ENCODE results near the gene MUS81. TPM values are rescaled to one million over a fixed set of nuclear protein-coding genes. Genes with fewer than 3 reads are reported as not detected.

Gene MUS81
- total and polyA plus RNA-seq, 2 of the 13 experiments (the other 11 are each of a cell fraction or from before 2014, with no cell fraction given) = 25.6 to 30.2 TPM

- POLR2A ChIA-PET = interaction anchor here (0.6 to 1.7 kb wide), 8 partner anchors 10 to 140 kb away, joined by 3 to 11 read pairs (median 3); partner anchors contain the start of genes CFL1, FOSL1 and MUS81
- Histone ChIP-seq H3K27me3 (ENCODE audit: control insufficient read depth in 1 of 2, insufficient read depth in 2 of 2, low read length in 2 of 2) (no peaks in the 10 kb centered on the region; a peak in 1 of 5 replicates), H3K4me3 (replicated peaks in 1 of 3; ENCODE audit: insufficient read depth in 1 of 3, low read depth in 2 of 3, low read length in 3 of 3) (no peak overlapping the region), H3K36me3 (replicated peaks in 1 of 2; ENCODE audit: control insufficient read depth in 1 of 2, insufficient read depth in 2 of 2, low read length in 2 of 2) (peaks cover 4 to 19% of the 10 kb centered on the region in 2 experiments; a peak in 4 of 5 replicates), H4K20me1 (ENCODE audit: insufficient read depth, low read length) (no peaks in the 10 kb centered on the region), H3K9ac (ENCODE audit: insufficient read depth, low read depth, low read length) (no peak overlapping the region), H3K27ac (ENCODE audit: extremely low read length, insufficient read depth, low read length) (no peak overlapping the region), H3K4me1 (ENCODE audit: insufficient read depth, low read length) (peaks cover 48% of the 10 kb centered on the region), H2AFZ (ENCODE audit: low read length) (no peak overlapping the region), H3K9me3 (ENCODE audit: low read length) (no peaks in the 10 kb centered on the region), H3K4me2 (ENCODE audit: low read depth, low read length) (no peak overlapping the region), H3K79me2 (ENCODE audit: insufficient read depth, low read length) (no peaks in the 10 kb centered on the region)
- peak; percentile 60 for DNase-seq (ENCODE audit: low spot score)
- peak; percentile 41 for ATAC-seq
- intact Hi-C loops (cut with micrococcal nuclease; ENCODE audit: unreplicated experiment) = loop anchor here (5.0 kb wide), 1 partner anchor 48 kb away; no protein-coding TSS in a partner anchor
- WGBS (ENCODE audit: low lambda C conversion rate) = 0% methylated on average over 3 of the region's 9 CpGs
- BruUV-seq (replicated peaks) = no TSS peak
- FAIRE-seq = peak; percentile 48
- CTCF ChIA-PET (ENCODE audit: low intra/inter-chr PET ratio, low total read pairs) = interaction anchor here (0.7 to 2.9 kb wide), 13 partner anchors 9 to 178 kb away, joined by 3 to 77 read pairs (median 5); partner anchors contain the start of genes FOSL1, KAT5, MUS81 and SART1
- in situ Hi-C loops (cut with HindIII; ENCODE audit: extremely low pct_ligation_motif_present, low pct_unique_long_range_greater_than_20kb) = loop anchor here (5.0 kb wide), 1 partner anchor 103 kb away; no protein-coding TSS in a partner anchor
- TF ChIP-seq ZNF180 (CRISPR knock-in tag; IDR thresholded peaks at IDR 0.05; ENCODE audit: borderline replicate concordance, low read depth) = no peak
- no peak for TF ChIP-seq POGZ (CRISPR knock-in tag; IDR thresholded peaks at IDR 0.05)
- no peak for TF ChIP-seq ZNF761 (CRISPR knock-in tag; conservative IDR thresholded peaks at IDR 0.05)
- 0 out of 2 replicates have a peak, but pooled peaks have one; percentile 33 for TF ChIP-seq MIER2 (CRISPR knock-in tag; IDR thresholded peaks at IDR 0.05)
- TF ChIP-seq NR0B2 (CRISPR knock-in tag; IDR thresholded peaks at IDR 0.05) = no peak
- no peak for TF ChIP-seq SRSF9 (IDR thresholded peaks at IDR 0.05; ENCODE audit: borderline replicate concordance, insufficient read depth, low read depth, low read length, poor library complexity, severe bottlenecking)
- no peak for TF ChIP-seq SP5 (CRISPR knock-in tag; IDR thresholded peaks at IDR 0.05; ENCODE audit: borderline replicate concordance, low read depth)
- TF ChIP-seq, protein P1, sequence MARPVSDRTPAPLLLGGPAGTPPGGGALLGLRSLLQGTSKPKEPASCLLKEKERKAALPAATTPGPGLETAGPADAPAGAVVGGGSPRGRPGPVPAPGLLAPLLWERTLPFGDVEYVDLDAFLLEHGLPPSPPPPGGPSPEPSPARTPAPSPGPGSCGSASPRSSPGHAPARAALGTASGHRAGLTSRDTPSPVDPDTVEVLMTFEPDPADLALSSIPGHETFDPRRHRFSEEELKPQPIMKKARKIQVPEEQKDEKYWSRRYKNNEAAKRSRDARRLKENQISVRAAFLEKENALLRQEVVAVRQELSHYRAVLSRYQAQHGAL (CRISPR knock-in tag; IDR thresholded peaks at IDR 0.05; ENCODE audit: not compliant biosample characterization) = no peak
- TF ChIP-seq, protein P2, sequence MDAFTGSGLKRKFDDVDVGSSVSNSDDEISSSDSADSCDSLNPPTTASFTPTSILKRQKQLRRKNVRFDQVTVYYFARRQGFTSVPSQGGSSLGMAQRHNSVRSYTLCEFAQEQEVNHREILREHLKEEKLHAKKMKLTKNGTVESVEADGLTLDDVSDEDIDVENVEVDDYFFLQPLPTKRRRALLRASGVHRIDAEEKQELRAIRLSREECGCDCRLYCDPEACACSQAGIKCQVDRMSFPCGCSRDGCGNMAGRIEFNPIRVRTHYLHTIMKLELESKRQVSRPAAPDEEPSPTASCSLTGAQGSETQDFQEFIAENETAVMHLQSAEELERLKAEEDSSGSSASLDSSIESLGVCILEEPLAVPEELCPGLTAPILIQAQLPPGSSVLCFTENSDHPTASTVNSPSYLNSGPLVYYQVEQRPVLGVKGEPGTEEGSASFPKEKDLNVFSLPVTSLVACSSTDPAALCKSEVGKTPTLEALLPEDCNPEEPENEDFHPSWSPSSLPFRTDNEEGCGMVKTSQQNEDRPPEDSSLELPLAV (CRISPR knock-in tag; conservative IDR thresholded peaks at IDR 0.05; ENCODE audit: low read depth) = no peak
- no peak for TF ChIP-seq ZNF510 (CRISPR knock-in tag; IDR thresholded peaks at IDR 0.05; ENCODE audit: low read depth)
- TF ChIP-seq, protein P3, sequence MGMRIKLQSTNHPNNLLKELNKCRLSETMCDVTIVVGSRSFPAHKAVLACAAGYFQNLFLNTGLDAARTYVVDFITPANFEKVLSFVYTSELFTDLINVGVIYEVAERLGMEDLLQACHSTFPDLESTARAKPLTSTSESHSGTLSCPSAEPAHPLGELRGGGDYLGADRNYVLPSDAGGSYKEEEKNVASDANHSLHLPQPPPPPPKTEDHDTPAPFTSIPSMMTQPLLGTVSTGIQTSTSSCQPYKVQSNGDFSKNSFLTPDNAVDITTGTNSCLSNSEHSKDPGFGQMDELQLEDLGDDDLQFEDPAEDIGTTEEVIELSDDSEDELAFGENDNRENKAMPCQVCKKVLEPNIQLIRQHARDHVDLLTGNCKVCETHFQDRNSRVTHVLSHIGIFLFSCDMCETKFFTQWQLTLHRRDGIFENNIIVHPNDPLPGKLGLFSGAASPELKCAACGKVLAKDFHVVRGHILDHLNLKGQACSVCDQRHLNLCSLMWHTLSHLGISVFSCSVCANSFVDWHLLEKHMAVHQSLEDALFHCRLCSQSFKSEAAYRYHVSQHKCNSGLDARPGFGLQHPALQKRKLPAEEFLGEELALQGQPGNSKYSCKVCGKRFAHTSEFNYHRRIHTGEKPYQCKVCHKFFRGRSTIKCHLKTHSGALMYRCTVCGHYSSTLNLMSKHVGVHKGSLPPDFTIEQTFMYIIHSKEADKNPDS (CRISPR knock-in tag; IDR thresholded peaks at IDR 0.05) = no peak
- TF ChIP-seq, protein P4, sequence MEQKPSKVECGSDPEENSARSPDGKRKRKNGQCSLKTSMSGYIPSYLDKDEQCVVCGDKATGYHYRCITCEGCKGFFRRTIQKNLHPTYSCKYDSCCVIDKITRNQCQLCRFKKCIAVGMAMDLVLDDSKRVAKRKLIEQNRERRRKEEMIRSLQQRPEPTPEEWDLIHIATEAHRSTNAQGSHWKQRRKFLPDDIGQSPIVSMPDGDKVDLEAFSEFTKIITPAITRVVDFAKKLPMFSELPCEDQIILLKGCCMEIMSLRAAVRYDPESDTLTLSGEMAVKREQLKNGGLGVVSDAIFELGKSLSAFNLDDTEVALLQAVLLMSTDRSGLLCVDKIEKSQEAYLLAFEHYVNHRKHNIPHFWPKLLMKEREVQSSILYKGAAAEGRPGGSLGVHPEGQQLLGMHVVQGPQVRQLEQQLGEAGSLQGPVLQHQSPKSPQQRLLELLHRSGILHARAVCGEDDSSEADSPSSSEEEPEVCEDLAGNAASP (CRISPR knock-in tag; IDR thresholded peaks at IDR 0.05; ENCODE audit: borderline replicate concordance) = peak; percentile 56; the same call in 1 of the 2 replicates
- TF ChIP-seq ZNF382 (CRISPR knock-in tag; IDR thresholded peaks at IDR 0.05; ENCODE audit: borderline replicate concordance) = no peak
- peak; percentile 73 for TF ChIP-seq ZNF574 (CRISPR knock-in tag; IDR thresholded peaks at IDR 0.05)
These were observed 24.5 kb downstream of the MUS81 start for GRCh38 chr11:65884716-65885092.

All from HepG2 (cell line).